HG02642 (cell line): ENCODE data around the gene FCN2.

Experiments
- ATAC-seq: cut with Tn5 transposase; IDR thresholded peaks from one replicate; pipeline ENCODE4 v1.9.1; 2021; ENCODE audit warnings: mild to moderate bottlenecking; ENCODE audit not compliant: unreplicated experiment, poor library complexity

Gene FCN2

DNA sequence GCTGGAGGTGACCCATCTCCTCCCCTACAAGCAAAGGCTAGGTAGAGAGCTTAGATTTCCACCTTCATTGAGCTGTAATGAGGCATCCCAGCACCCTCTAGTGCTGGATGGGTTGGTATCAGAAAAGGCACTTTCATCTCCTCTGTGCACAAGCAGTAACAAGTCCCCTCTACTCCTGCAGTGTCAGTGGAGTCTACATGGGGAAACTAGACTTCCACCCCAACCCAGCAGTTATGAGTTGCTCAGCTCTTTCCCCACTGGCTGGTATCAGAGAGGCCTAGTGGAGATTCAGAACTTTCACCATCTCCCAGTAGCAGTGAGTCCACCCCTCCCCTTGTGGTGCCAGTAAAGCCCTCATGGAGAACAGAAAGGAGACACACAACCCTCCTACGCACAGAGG is 19.2 kb downstream of the FCN2 start:
- no peak for ATAC-seq

GRCh38 chr9:134902936-134903335 is 22.3 kb downstream of the FCN2 start:
- no peak for ATAC-seq

GRCh38 chr9:134908524-134909309 is 28.1 kb downstream of the FCN2 start:
- ATAC-seq, result no peak

- ATAC-seq, result no peak
Measured at GRCh38 chr9:134909511-134910481, 29.2 kb downstream of the FCN2 start.

DNA sequence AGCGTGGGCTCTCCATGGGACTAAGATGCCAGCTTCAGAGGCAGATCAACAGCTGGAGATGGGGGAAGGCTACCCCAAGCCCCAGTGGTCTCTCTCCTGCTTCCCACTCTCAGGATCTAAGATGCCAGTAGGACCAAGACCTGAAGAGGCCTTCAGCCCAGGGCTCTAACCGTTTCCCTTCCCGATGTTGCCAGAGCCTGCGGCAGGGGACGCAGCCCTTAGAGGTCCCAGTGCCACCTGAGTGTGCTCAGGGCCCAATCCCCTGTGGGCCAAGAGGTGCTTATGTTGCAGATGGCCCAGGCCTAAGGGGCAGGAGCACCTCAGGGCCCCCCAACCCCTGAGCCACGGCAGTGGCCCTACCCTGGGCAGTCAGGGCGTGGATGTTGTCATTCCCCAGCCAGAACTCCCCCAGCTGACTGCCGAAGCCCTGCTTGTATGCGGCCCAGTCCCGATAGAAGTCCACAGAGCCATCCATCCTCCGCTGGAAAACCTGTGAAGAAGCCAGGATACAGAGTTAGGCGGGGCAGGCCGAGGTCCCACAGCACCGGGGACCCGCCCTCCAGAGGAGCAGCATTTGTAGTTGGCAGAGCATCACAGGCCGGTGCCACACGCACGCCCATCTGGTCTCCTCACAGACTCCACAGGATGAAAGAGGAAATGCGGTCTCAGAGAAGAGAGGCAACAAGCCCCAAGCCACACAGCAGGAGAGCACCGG is 31.7 kb downstream of the FCN2 start:
- ATAC-seq, result no peak

- ATAC-seq, result no peak
Measured at GRCh38 chr9:134913041-134913712, 32.6 kb downstream of the FCN2 start.

- ATAC-seq, result no peak
Measured at GRCh38 chr9:134913713-134914500, 33.3 kb downstream of the FCN2 start.

DNA sequence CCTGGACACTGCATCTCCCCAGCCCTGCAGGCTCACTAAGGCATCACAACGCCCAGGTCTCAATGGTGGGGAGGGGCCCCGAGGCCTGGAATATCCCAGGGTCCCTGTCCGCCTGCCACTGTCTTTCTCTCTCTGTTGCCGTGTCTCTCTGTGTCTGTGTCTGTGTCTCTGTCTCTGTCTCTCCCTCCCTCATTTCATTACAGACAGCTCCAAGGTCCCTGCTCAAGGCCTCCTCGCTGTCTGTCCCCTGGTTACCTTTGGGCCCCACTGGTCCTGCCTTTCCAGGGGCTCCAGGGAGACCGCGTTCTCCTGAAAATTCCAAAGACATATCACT is 33.9 kb downstream of the FCN2 start:
- no peak for ATAC-seq

DNA sequence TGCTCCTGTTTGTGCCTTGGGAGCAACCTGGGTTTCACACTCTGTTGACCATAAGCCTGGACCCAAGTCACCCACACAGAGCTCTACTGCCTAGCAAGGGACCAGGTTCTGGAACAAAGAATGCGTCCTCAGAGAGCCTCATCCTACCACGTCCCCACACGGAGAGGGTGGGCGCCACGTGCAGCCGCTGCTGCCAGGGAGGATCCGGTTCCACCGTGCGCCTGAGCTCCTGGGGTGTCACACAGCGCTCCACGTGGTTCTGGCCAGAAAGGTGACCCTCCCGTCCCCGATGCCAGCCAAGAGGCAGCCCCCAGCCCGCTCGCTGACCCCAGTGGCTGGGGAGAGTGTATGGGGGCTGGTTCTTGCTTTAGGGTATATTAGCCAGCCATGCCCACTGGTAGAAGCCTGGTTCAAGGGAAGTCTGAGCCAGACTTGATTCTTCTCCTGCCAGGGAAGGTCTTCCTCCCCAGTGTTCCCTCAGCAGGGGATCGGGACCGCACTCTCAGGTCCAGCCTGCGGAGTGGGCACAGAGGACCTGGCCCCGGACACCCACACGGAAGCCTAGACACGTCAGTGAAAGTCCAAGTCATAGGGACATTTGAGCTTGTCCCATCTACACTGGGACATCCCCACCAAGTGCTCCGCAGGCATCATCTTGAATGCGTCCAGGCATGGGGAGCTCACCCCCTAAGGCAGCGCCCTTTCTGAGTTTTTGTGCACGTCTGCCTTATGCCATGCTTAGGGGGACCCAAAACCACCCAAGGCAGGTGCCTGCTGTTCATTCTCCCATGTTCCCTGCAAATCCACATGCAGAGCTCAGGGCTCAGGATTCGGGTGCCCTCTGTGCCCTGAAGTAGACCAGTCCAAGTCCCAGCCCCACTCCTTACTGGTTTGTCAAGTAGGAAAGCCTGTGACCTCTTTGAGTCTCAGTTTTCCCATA is 34.7 kb downstream of the FCN2 start:
- no peak for ATAC-seq

GRCh38 chr9:134916161-134916665 is 35.6 kb downstream of the FCN2 start:
- no peak for ATAC-seq

DNA sequence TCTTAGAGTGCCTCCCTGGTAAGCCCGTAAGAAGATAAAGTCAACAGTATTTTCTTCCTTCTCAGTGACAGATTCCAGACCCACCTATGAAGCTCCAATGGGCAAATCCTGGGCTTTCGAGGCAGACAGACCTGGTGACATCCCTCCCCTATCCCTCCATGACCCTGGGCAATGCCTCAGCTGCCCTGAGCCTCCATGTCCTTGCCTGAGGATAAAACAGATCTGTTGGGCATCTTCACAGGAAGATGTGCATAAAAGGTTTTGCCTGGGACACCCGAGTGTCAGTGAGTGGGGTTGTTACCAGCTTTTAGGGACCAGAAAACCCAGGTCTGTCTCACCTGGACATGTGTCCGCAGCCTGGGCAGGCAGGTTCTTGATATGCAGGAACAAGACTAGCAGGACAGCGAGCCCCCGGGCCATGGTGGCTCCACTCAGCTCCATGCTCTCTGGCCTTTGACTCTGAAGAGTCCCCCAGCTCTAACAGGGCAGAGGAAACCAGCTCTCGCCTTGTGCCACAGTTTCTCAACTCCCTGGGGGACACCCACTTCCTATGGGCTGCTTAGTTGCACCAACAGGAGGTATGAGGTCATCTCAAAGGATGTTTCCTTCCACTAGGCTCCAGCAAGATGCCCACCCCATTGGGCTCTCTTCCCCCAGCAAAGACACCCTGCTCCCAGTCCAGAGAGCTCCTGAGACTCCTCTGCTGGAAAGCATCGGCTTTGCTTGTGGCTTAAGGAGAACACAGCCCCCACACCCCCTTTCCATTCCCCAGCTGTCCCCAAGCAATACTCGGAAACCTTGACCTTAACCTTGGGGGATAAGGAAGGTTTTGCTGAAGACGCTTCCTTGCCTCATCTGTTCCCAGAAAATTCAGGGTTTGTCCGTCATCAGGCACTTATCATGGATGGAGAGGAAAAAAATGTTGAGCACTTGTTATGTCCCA is 37.1 kb downstream of the FCN2 start, which contains the start of gene FCN1:
TSS of gene FCN1 (minus strand) at position 482 of the 943 bp plus-strand sequence. CDS start at position 441, 41 bp downstream.
- ATAC-seq, result no peak

GRCh38 chr9:134918646-134919045 is 38.0 kb downstream of the FCN2 start:
- no peak for ATAC-seq

DNA sequence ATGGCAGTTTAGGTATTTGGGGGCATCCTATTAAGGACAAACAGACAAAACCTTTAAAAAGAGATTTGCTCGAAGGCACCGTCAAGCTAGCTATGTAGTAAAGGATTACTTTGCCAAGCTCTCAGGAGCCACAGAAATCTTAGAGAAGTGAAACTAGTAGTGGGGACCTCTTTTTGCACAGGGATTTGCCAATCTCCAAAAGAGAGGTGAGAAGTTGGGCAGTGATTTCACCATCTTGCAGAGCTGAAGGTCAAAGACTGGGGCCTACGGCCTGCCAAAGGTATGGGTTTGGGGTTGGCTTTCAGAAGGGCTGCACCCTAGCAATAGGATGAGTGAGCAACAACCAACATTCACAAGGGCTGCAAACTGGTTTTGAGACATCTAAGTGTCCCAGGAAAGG is 38.7 kb downstream of the FCN2 start:
- no peak for ATAC-seq

DNA sequence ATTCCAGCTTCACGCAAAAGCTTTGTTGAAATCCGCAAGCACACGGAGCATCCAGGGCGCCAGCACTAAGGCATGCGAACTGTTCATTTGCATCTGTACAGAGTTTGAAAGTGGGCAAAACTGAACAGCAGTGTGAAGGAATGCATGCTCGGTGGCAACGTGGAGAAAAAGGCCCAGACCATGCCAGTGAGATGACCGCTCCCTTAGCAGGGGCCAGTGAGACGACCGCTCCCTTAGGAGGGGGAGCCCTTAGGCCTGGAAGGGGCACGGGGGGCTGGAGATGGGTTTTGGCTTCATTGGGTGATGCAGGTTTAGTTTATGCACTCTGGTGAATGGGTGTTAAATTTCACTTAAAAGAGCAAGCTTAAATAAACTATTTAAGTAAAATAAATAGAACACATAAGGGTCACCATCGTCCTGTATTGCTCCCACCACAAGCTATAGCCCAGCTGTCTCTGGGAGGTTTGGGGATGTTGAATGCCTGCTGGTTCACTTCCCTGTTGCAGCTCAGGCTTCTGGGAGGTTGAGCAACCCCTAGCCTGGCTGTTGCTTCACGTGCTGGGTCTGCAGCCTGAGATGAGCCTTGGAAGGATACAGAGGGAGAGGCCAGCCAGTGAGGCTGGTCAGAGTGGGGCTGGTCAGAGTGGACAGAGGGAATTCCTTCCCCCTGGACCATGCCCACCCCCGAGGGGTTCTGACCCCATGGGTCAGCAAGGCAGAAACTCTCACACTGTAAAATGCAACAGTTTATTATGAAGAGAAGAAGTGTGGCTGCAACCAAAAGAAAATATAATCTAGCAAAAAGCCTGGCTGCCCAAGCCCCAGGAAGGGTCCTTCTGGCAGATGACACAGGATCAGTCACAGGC is 41.7 kb downstream of the FCN2 start:
- ATAC-seq, result no peak

GRCh38 chr9:134922932-134923240 is 42.3 kb downstream of the FCN2 start:
- ATAC-seq, result no peak

DNA sequence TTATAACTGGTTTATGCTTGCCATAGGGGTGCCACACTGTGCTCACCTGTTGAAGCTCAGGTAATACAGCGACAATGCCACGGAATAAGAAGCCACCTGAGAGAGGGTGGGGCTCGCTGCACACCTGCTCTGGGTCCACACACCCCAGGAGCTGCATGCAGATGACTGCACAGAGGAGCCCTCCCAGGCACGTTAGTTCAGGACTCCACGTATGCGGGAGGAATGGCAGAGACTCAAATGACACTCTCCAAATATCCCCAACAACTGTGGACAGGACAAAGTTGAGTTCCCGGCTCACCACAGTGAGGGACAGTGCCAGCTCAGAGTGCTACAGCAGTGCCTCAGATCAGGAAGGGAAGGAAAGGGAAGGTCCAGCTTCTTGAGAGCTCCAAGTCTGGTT is 42.9 kb downstream of the FCN2 start:
- no peak for ATAC-seq
